NCI-H82 treated with DMSO at 0.1 percent for 48 hours (cell line): ENCODE measurements around the gene MAB21L1.
A peak's percentile ranks its signal among the peaks of the same experiment; 100 is the strongest.

Source experiments
- DNase-seq: peaks from one replicate; lab custom pipeline; 2025; ENCODE audit not compliant: unreplicated experiment; lab: John Stamatoyannopoulos, UW

The MAB21L1 gene

DNA sequence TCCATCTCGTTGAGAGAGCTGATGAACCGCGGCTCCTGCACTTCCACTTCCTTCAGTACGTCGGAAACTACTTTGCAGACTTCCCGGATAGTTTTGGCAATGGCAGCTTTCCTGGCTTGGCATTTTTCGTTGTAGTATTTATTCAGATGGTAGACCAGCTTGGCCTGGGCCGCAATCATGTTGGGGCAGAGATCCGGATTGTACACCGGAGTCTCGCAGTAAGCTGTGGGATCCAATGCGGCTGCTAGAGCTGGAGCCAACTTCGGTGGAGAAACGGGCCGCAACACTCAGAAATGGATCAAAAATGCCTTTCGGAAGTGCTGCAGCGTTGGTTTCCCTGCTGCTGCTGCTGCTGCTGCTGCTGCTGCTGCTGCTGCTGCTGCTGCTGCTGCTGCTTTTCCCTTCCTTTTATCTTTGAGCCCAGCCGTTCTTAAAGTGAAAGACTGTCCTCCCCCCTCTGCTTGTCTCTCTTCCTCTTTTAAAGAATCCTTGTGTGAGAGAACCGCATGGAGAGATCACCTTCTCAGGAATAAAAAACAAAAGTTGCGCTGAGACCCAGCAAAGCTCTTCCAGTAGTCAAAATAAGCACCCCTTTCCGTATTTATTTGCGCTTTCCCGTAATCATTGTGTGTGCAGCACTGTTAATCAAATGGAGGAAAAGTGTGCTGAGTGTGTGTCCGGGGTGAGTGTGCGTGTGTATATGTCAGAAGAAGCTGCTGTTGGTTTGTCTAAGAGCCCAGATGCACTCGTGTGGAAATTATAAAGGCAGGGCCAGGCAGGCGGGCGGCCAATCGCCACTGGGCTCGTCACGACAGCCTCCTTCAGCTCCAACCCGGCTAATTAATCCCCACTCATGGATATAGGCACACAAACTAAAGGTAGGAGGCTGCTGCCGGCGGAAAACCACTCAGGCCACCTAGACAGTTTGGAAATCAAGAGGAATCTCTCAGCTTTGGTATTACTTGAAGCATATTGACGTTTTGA is at the start of gene MAB21L1:
Gene MAB21L1 (minus strand): TSS at position 730 of the 984 bp plus-strand sequence. CDS start 551 bp downstream, at position 179.
- DNase-seq, result peak; percentile 99

DNA sequence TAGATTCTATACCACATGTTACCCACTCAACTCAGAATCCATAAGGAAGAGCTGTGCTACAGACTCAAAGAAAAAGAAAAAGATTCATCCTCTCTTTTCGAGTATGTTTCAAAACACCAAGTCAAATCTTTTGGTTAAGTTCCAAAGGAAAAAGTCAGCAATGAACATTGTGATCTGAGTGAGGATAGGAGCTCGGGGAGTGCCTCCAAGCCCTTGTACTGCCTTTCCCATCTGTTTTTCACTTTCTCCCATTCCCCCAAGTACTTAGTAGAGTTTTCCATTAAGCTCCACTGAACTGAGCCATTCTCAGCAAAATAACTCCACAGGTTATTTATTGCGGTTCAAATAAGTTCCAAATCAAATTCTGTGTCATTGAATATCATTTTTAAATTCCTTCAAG is 47.7 kb upstream of the MAB21L1 start:
- DNase-seq, result peak; percentile 88

DNA sequence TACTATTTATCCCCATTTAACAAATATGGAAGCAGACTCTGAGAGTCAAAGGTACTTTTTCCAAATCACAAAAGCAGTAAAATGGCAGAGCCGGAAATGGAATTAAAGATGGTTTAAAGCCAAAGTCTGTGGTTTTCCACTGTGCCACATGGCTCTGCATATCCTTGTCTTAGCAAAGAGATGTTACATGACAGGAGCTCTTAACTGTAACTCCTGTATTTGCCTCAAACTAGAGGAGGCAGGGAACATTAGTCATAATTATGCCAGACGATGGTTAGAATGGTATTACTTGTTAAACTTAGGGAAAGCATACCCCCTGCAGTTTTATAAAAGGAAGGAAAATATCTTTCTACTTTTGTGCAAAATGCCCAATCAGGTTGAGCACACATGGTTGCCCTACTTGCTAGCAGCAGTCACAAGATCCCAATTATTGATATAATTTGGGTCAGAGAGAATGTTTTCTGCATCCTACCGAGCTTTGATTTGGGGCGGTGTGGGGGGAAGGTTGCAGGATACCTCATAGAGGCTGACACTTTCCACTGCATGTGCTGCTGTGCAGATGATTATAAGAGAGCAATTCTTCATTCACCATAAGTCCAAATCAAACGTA is 42.0 kb upstream of the MAB21L1 start:
- DNase-seq, result no peak

DNA sequence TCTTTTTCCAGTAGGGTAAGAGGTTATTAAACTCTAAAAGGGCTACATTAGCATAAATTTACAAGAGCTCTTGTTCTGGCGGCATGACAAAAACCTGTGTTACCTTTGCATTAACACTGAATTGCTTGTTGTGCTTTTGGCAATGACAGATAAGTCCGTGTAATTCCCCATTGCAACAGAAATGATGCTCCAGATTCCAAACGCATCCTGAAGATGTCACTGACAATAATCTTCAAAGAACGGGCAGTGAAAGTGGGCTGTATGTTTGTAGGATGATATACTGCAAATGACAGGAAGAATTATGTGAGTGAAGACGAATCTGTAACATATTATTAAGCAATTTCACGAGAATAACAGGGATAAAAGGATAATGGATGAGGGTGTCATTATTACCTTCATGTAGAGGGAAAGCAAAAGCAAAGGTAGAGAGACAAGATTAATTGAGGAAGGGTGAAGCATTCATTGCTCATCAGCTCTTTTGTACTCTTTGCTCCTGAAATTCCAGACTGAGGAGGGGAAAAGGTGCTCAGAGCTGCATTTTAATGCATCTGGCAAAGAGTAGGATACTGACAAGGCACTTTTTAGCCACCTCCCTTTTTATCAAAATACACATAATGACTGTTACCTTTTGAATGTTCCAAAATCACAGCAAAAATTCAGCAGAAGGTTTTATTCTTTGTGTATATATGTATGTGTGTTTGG is 38.5 kb upstream of the MAB21L1 start:
- DNase-seq, result no peak

DNA sequence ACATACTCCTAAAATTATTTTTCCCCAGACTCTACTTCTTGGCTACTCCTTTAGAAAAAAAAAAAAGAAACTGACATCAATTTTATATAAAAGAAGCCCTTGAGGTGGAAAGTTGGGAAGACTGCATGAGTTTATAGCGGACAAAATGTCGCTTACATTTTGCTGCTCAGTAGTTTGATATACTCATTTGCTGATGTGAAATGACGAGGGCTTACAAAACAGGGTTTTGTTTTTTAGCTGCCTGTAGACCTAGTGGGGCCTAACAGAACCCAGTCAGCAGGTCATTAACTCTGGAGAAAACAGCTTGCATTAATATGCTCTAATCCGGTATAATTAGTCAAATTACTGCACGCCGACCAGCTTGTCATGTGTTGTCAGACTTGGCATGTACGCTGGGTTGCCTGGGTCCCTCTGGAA is 37.6 kb upstream of the MAB21L1 start:
- DNase-seq, result peak; percentile 95

DNA sequence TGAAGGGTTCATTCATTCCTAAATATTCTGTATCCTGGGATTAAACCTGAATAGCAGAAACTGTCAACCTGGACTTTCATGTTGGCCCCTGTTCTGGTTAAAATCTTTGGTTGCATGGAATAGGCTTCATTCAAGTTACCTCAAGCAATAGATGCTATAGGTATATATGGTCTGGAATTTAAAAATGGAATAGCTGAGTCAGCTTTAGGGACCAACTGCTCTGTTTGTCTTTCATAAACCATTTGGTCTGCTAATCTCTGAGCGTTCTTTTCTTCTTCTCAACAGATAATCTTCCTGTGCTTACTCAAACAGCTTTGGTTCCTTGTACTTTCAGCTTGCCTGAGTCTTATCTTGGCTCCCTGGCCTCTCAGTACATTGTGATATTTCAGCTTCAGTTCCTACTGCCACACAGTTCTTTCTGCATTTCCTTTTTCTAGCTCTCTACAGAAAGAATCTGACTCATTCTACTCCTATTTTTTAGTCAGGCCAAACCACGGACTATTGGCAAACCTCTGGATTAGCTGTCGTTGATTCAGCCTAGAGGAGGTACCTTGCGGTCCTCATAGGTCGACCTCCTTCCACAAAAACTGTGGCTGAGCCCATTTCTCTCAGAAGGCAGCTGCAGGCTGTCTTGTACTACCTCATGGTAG is 35.9 kb upstream of the MAB21L1 start:
- peak; percentile 94 for DNase-seq

DNA sequence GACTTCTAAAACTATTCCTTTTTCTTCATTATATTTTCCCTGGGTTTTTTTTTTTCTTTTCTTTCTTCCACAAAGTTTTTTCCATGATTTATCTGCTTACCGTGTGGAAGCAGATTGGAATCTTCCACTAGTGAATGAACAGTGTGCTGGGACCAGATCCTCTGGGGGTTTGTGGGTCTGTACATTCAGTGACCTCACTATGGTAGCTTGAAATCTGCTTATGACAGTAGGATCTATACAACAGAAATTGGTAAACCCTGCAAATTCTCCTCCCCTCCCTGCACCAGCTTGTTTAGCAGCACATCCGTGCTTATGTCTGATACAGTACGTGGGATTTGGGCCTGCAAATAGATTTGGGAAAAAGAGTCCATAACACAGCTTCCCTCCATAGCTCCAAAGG is 26.0 kb upstream of the MAB21L1 start:
- DNase-seq, result peak; percentile 62

DNA sequence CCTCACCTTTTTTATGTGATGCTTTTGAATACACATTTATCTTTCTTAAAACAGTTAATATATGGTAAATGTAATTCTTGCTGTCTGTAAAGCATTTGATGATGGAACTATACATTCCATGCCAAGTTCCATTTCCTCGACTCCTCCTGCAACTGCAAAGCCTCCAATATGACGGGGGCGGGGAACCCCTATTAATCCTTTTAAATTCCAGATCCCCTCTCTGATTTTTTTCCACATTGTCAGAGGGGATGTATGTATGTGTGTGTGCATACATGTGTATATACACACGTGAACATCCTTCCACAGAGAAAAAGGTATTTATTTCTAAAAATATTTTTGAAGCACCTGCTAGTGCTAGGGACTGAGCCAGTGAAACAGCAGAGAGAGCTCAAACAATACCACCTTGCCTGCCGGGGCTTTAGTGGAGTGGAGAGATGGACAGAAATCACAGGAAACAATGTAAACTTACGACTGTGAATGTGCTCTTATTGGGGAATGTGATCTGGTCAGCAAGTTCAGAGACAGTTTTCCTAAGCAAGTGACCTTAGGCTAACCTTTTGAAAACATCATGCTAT is 25.3 kb upstream of the MAB21L1 start:
- DNase-seq, result peak; percentile 62

DNA sequence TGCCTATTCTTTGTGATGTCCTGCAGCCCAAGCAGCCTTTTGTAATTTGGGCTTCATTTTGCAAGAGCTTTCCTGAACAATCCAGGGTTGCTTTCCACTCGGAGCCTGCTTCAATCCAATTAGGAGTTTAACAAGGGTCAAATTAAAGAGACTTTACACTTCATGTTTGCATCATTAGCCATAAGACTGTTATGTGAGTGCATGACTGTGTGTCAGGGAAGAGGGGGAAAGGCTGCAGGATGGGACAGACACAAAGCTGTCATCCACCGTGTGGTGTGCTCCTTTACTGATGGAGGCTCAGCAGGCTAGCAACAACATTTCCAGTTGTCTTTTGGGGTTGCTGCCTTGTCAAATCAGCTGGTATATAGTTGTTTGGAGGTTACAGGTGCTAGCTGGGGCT is 23.7 kb upstream of the MAB21L1 start:
- peak; percentile 98 for DNase-seq

DNA sequence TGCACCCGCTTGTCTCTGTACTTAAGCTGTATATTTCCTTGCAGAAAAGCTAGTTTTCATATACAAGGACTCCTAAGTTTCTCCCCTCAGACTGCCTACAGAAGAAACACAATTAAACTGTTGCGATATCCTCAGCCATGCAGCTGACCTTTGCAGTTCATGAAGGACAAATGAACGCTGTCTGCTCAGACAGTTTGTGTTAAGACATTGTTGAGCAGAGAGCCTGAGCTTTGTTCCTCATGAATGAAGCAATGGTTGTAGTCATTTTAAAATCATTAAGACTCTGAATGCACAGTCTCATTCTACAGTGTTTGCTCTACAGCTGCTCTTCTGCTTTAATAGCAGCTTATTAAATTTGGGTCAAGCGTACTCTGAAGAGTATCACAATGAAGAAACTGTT is 23.2 kb upstream of the MAB21L1 start:
- DNase-seq, result no peak

DNA sequence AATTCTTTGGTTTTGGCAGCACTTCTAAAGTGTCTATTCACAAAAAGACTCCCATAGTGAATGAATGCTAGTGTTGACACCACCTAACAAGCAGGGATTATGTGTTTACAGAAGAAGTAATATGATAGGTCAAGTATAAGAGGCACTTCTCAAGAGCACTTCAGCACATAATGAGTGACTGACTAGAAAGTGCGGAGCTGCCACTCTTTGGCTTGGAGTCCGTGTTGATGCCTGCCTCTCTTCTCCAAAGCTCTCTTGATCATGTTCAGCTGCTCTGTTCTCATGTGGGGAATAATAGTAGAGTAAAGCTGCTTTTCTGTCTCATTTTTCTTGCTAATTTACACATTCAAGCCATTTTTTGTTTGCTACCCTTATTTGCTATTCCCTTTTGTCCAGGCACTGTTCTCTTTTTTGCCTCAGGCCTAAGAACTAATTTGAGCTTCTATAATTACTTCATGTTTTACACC is 22.7 kb upstream of the MAB21L1 start:
- DNase-seq, result peak; percentile 82

DNA sequence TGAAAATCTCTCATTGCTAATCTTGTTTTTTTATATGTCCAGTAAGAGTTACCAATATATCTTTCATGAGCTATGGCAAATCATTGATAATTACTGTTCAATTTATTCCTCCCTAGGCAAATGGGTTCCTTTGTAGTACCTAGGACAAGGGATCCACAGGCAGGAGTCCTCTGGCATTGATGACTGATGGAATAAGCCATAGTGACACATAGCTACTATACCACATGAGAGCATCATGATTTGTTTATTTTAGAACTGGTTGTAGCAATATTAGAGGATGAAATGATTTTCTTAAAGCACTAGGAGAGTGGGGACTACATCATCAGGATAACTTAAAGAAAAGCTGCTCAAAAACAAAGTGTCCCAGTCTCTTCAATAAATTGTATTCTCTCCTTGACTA is 21.7 kb upstream of the MAB21L1 start:
- no peak for DNase-seq

DNA sequence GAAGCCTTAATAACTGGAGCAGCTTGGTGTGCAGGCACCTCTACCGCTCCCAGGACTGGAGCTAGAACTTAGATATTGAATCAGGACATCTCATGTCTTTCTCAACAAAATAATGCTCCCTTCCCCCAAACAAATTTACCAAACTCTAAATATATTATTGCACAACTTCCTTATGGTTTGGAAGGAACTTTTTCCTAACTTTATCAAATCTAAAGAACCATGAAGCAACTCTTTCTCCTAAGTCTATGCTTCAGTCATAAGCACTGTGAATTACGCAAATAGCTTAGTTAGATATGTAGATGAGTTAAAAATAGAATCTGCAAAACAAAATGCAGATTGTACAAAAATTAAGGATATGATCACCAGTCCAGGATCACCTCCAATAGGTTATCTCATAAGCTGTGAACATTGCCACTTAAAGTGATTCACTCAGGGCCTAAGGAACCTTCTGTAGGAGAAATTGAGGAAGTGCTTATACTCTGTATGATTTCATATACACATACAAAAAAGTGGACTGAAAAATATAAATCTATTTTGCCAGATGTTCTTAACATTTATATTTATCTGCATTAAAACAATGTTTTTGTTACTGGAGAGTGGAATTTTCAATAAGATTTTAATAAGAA is 20.4 kb upstream of the MAB21L1 start:
- DNase-seq, result no peak

DNA sequence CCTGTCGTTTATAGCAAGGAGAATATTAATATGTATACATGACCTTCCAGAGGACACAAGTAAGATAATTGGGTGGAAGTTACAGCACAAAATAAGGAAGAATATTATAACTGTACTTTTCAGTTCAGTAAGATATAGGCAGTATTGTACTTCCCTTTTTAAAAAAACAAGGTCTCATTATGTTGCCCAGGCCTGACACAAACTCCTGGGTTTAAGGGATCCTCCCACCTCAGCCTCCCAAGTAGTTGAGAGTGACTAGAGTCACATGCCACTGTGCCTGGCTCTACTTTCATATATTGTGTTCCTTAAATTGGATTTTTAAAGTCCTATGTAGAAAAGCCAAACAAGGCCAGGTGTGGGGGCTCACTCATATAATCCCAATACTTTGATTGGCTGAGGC is 19.5 kb upstream of the MAB21L1 start:
- DNase-seq, result no peak

DNA sequence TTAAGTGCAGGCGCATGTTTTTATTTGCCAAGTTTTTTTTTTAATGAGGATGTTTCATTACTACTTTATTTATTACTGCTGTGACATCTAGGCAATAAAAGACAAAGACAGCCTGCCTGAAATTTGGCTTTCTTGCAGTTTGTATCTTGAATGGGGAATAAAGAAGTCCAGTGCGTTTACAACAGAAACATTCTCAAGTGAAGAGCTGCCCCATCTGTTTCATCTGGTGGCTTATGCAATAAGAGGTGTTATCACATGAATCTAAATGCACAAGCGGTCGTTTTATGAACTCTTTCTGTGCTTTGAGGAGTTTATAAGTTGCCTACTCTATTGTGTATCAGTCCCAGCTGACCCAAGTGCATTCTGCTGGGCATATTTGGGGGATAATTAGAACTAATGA is 12.6 kb upstream of the MAB21L1 start:
- DNase-seq, result peak; percentile 55

DNA sequence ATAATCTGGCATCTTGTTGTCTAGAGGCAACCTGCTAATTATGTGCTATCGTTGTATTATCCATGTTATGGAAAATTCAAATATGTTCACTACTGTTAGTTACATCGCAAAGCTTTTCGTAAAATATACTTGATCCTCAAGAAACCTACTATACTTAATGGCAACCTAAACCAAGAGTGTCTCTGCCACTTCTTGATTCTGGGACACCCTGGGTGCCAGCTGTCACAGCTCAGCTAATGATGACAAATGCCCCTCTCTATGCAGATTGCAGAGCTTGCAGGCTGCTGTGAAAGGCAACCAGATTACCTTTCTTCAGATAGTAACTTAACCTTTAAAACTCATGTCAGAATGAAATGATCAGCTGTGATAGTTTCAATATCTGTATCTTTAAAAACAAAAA is 8.9 kb upstream of the MAB21L1 start:
- DNase-seq, result peak; percentile 97

DNA sequence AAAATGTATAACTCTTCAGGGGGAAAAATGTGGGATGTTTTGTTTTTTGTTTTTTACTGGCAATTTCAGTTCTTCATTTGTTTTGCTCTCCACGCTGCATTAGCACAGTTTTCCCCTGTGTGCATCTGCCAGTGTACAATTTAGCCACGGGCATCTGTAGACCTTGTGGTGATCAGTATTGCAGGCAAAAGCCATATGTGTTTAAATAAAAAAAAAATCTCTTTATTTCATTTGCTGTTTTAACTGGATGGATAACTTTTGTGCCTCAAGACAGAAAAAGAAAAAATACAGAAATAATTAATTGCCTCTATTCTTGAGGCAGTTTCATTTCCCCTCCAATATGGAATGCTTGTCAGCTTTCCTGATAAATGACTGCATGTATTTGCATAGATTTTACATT is 7.9 kb upstream of the MAB21L1 start:
- DNase-seq, result no peak

DNA sequence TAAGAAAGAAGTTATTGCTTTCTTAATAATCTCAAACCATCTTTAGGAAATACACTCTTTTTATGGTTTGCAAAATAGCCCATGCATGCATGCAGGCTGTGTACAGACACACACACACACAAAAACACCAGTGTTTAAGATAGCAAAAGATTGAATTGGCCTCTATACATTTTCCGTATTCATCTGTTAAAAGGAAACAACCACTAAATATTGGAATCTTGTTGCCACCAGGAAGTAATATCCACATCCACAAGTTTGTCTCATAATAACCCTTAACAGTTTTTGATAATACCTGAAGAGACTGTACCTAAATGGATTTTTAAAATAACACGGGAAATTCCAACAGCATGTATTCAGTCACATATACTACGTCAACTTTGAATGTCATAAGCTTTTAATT is 7.3 kb upstream of the MAB21L1 start:
- DNase-seq, result no peak

DNA sequence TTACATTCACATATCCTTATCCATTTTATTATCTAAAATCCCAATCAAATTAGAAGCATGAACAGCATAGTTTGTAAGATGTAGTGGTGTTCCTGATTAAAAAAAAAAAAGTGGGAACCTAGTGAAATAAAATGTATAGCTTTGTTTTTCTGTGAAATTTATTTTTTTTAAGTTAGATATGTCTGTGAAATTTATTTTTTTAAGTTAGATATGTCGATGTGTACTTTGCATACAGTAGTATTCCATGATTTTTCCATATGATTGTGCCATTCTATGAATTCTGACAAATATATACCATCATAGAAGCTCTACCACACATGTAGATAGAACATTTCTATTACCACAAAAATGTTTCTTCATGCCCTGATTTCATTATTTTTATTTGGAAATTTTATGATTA is 6.0 kb upstream of the MAB21L1 start:
- DNase-seq, result no peak

DNA sequence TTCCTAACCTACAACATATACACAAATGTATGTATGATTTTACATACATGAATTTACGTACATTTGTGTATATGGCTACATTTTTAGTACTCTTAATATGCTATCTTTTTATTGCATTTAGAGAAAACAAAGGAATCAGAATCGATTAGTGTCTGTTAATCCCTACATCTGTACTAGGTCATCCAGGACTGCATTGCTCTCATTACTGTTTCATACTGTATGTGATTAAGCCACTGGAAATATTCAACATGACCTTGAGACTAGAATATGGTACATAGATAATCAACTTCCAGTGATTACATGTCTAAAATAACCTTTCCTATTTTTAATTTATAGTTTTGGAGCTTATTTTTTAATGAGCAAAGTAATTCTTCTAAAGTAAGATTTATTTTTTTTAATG is 5.3 kb upstream of the MAB21L1 start:
- DNase-seq, result peak; percentile 86
